K562 (cell line): ENCODE measurements around the gene EZH1. TPM values are rescaled to one million over a fixed set of nuclear protein-coding genes. Genes with fewer than 3 reads are reported as not detected.

Experiments used
- ATAC-seq: fragments of 200-7000 bp; cut with Tn5 transposase; 3 replicates; pipeline ENCODE4 v1.9.1; 2020; ENCODE audit warnings: moderate library complexity
- BruUV-seq: library from RNA; stranded (reverse); fragments of 400-500 nt; replicated peaks from 2 replicates; lab custom pipeline; 2021; lab: Mats Ljungman, UMichigan
- CTCF ChIA-PET: fragments of 300-600 bp; formaldehyde crosslinking; extraction: SDS; loops from one replicate; lab custom pipeline; 2021; ENCODE audit warnings: low intra/inter-chr PET ratio; lab: Yijun Ruan, JAX
- POLR2A ChIA-PET: fragments of 300-600, 350-650 bp; sonication (Branson Sonifier 250); formaldehyde crosslinking; extraction: SDS; loops from one replicate; lab custom pipeline; 2021; ENCODE audit warnings: antibody characterized with exemption, inconsistent platforms; lab: Yijun Ruan, JAX
- DNase-seq, 4 experiments: peaks; one replicate each; pipeline versions ENCODE4 v3.0.0 to v3.0.0-alpha.2; 2011 to 2018; ENCODE audit warnings: low spot score in 3 of 4, mixed read lengths in 3 of 4; ENCODE audit errors: extremely low read depth in 1 of 4
- FAIRE-seq: peaks from 2 replicates; lab custom pipeline; 2011; peaks lifted over from hg19 to GRCh38; lab: Jason Lieb, UNC
- H2AFZ ChIP-seq: 2 replicates; pipeline ENCODE4 v1.6.0; 2011; ENCODE audit warnings: low read depth, low read length, control low read depth, inconsistent platforms
- H3K27ac ChIP-seq: fragments of 200-600 bp; 3 replicates; pipeline ENCODE4 v1.8.0; 2011; ENCODE audit warnings: low read depth, mild to moderate bottlenecking, control low read depth, inconsistent platforms, low read length, moderate library complexity, mixed read lengths; ENCODE audit errors: extremely low read depth
- H3K27me3 ChIP-seq, 2 experiments: fragments of 300-600 bp in 1 of 2; 2 replicates in 1 of 2; 3 replicates in 1 of 2; pipeline versions ENCODE4 v1.6.0 to v1.8.0; 2011; ENCODE audit warnings: inconsistent platforms in 2 of 2, low read length in 2 of 2, mild to moderate bottlenecking in 1 of 2, mixed read lengths in 1 of 2, moderate library complexity in 1 of 2; ENCODE audit not compliant: control insufficient read depth in 2 of 2, insufficient read depth in 2 of 2
- H3K36me3 ChIP-seq: fragments of 300-600 bp; 3 replicates; pipeline ENCODE4 v1.8.0; 2011; ENCODE audit warnings: mild to moderate bottlenecking, low read length, inconsistent platforms; ENCODE audit not compliant: control insufficient read depth, insufficient read depth
- H3K4me1 ChIP-seq, 2 experiments: fragments of 200-600 bp in 1 of 2; replicated peaks in 1 of 2; 2 replicates in 1 of 2; 3 replicates in 1 of 2; pipeline versions ENCODE4 v1.5.1 to v1.8.0; 2011; ENCODE audit warnings: inconsistent platforms in 2 of 2, low read length in 2 of 2, mild to moderate bottlenecking in 1 of 2, mixed read lengths in 1 of 2, moderate library complexity in 1 of 2; ENCODE audit not compliant: control insufficient read depth in 2 of 2, insufficient read depth in 2 of 2
- H3K4me2 ChIP-seq: 2 replicates; pipeline ENCODE4 v1.6.1; 2011; ENCODE audit warnings: low read length, control low read depth, inconsistent platforms, mixed read lengths; ENCODE audit not compliant: insufficient read depth
- H3K4me3 ChIP-seq: fragments of 200-600 bp; sonication (generic), shearing (Covaris generic); 2 replicates; pipeline ENCODE4 v1.5.1; 2016; ENCODE audit warnings: control low read depth, inconsistent platforms
- H3K79me2 ChIP-seq: fragments of 200-600 bp; 3 replicates; pipeline ENCODE4 v1.8.0; 2011; ENCODE audit warnings: low read length, inconsistent platforms; ENCODE audit not compliant: control insufficient read depth, insufficient read depth
- H3K9ac ChIP-seq, 2 experiments: 2 replicates each; pipeline versions ENCODE4 v1.6.0 to v1.6.1; 2011; ENCODE audit warnings: low read depth in 2 of 2, low read length in 2 of 2, control low read depth in 1 of 2, inconsistent platforms in 1 of 2, mild to moderate bottlenecking in 1 of 2, mixed read lengths in 1 of 2; ENCODE audit not compliant: insufficient read depth in 1 of 2
- H3K9me1 ChIP-seq: one replicate; pipeline ENCODE4 v1.6.0; 2011; ENCODE audit warnings: inconsistent platforms, mild to moderate bottlenecking, low read length, moderate library complexity; ENCODE audit not compliant: control insufficient read depth, insufficient read depth
- H3K9me3 ChIP-seq: replicated peaks from 2 replicates; pipeline ENCODE4 v1.5.1; 2011; ENCODE audit warnings: low read depth, low read length, inconsistent platforms; ENCODE audit not compliant: control insufficient read depth, insufficient read depth
- H4K20me1 ChIP-seq: replicated peaks from 2 replicates; pipeline ENCODE4 v1.6.1; 2011; ENCODE audit warnings: low read length, inconsistent platforms, mixed read lengths; ENCODE audit not compliant: control insufficient read depth, insufficient read depth
- BRF1 ChIP-seq: IDR thresholded peaks from 3 replicates; pipeline ENCODE4 v1.6.1; 2011; ENCODE audit warnings: borderline replicate concordance, mild to moderate bottlenecking; ENCODE audit not compliant: insufficient read length; ENCODE audit errors: extremely low read depth
- BRF2 ChIP-seq: IDR thresholded peaks from 3 replicates; pipeline ENCODE4 v1.6.1; 2011; ENCODE audit warnings: borderline replicate concordance, mild to moderate bottlenecking; ENCODE audit not compliant: insufficient read length, insufficient read depth
- FOXP1 ChIP-seq: sonication (generic); formaldehyde crosslinking; IDR thresholded peaks from 2 replicates; pipeline ENCODE4 v1.8.0; 2022; ENCODE audit warnings: mild to moderate bottlenecking, missing genetic modification reagents
- GABPB1 ChIP-seq: sonication (generic); formaldehyde crosslinking; IDR thresholded peaks from 2 replicates; pipeline ENCODE4 v1.8.0; 2022; ENCODE audit warnings: mild to moderate bottlenecking, missing genetic modification reagents
- LCOR ChIP-seq: sonication (generic); formaldehyde crosslinking; IDR thresholded peaks from 2 replicates; pipeline ENCODE4 v1.8.0; 2022; ENCODE audit warnings: mild to moderate bottlenecking, missing genetic modification reagents
- MCM2 ChIP-seq: fragments of 450-650 bp; IDR thresholded peaks from 2 replicates; pipeline ENCODE4 v1.6.1; 2017; ENCODE audit warnings: low read depth, mild to moderate bottlenecking
- POLR2AphosphoS5 ChIP-seq: IDR thresholded peaks from 2 replicates; pipeline ENCODE4 v1.6.1; 2011; ENCODE audit warnings: mild to moderate bottlenecking, low read depth, low read length, moderate library complexity; ENCODE audit not compliant: control insufficient read depth, insufficient read depth
- SP1 ChIP-seq: sonication (generic); formaldehyde crosslinking; IDR thresholded peaks from 2 replicates; pipeline ENCODE4 v1.8.1; 2022; ENCODE audit warnings: mild to moderate bottlenecking, missing genetic modification reagents
- SPI1 ChIP-seq: IDR thresholded peaks from 2 replicates; pipeline ENCODE4 v1.6.1; 2011; ENCODE audit warnings: low read depth, low read length, control low read depth, borderline replicate concordance
- XRCC5 ChIP-seq: fragments of 200-400 bp; formaldehyde crosslinking; IDR thresholded peaks from 2 replicates; pipeline ENCODE4 v1.6.1; 2017; ENCODE audit warnings: low read depth, mild to moderate bottlenecking, low read length
- ZBTB1 ChIP-seq: sonication (generic); formaldehyde crosslinking; IDR thresholded peaks from 2 replicates; pipeline ENCODE4 v1.8.1; 2023; ENCODE audit warnings: missing genetic modification reagents, low read depth, mild to moderate bottlenecking, borderline replicate concordance
- ZNF583 ChIP-seq: fragments of 250-450 bp; sonication (Bioruptor Pico); IDR thresholded peaks from 2 replicates; pipeline ENCODE4 v1.4.0; 2020
- WGBS: fragments of 100-300 bp; shearing (Covaris generic); methylation state at CpG from one replicate; pipeline ENCODE4 v1.1.6; 2016; ENCODE audit warnings: low coverage, mixed read lengths; ENCODE audit not compliant: insufficient coverage; ENCODE audit errors: missing lambda C conversion rate; 5-methylcytosine and 5-hydroxymethylcytosine counted together
- in situ Hi-C: fragments of 300-500 bp; cut with MboI; formaldehyde crosslinking; loops from 4 replicates; pipeline ENCODE4 v1.15.0; 2018; ENCODE audit warnings: inconsistent platforms, mixed read lengths
- intact Hi-C: fragments of 100-400 bp; cut with micrococcal nuclease; formaldehyde crosslinking; loops from 2 replicates; pipeline ENCODE4 v1.14.2; 2022
- polyA plus RNA-seq, 8 experiments: library from polyadenylated mRNA; depleted of rRNA in 4 of 8; stranded (reverse) in 5 of 8; unstranded in 3 of 8; fragments of >200 nt; fragmentation: Nextera tagmentation in 2 of 8; fragmentation: Illumina TruSeq in 1 of 8; extraction: Ambion mirVana in 2 of 8; extraction: Trizol in 1 of 8; gene quantifications; 2 replicates each; pipeline versions ENCODE4 v1.2.1 to v1.2.3, GENCODE V29; 2011 to 2014; ENCODE audit warnings: inconsistent platforms in 1 of 8, missing spikeins in 1 of 8
- total RNA-seq, 7 experiments: library from RNA; depleted of rRNA in 6 of 7; stranded (reverse); fragments of >200 nt in 6 of 7; fragmentation: Illumina TruSeq in 2 of 7; extraction: Trizol in 2 of 7; gene quantifications; 2 replicates each; pipeline versions ENCODE4 v1.2.1 to v1.2.3, GENCODE V29; 2011 to 2021; ENCODE audit warnings: low replicate concordance in 1 of 7
- TF ChIP-seq, protein P1 (sequence below): fragments of 250-450 bp; sonication (Bioruptor Pico); IDR thresholded peaks from 2 replicates; pipeline ENCODE4 v1.4.0; 2020; ENCODE audit warnings: mild to moderate bottlenecking, moderate library complexity, borderline replicate concordance
- TF ChIP-seq, protein P2 (sequence below), 3 experiments: fragments of 200-800 bp in 1 of 3; sonication (Bioruptor generic) in 1 of 3; sonication (generic) in 1 of 3; formaldehyde crosslinking in 1 of 3; IDR thresholded peaks; 2 replicates each; pipeline versions ENCODE4 v1.6.1 to v1.8.0; 2016 to 2022; ENCODE audit warnings: mild to moderate bottlenecking in 2 of 3, missing compliant biosample characterization in 2 of 3, missing genetic modification characterization in 2 of 3, missing genetic modification reagents in 1 of 3

The EZH1 gene
- total and polyA plus RNA-seq, 9 of the 15 experiments (the other 6 are each of a cell fraction or from before 2014, with no cell fraction given) = 8.6 to 40.8 (median 22.9) TPM

DNA sequence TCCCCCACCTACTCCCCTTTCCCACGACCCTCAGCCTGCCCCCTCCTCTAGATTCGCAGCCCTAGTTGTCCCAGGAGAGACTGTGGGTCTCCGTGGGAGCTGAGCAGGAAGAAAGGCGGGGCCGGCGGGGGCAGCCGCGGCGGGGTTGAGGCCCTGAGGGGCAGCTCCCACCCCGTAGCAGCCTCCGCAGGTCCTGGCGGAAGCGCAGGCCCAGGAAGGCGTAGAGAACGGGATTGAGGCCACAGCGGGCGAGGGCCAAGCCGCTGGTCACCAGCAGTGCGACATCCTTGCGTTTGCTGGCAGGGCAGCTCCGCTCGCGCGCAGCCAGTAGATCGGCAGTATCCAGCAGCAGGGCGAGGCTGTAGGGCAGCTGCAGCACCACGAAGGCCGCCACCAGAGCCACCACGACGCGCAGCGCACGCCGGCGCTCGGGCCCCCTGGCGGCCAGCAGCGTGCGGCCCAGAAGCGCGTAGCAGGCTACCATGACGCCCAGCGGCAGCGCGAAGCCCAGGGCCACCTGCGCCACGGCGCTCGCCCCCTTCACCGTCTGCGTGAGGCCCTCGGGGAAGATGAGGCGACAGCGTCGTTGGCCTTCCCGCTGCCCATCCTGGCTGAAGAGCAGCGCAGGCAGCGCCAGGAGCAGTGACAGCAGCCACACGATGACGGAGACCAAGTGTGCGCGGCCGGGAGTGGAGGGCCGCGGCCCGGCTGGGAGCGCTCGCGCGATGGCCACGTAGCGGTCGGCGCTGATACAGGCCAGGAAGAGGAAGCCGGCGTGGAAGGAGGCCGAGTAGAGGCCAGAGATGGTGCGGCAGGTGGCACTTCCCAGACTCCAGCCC is 65.1 kb downstream of the EZH1 start:
- BruUV-seq = no TSS peak
- Histone ChIP-seq H3K9me1 (no peaks in the 10 kb centered on the region), H2AFZ (peak overlapping the region; percentile 85), H3K4me1 (peaks cover 34 to 77% of the 10 kb centered on the region in 2 experiments), H3K27me3 (no peaks in the 10 kb centered on the region), H4K20me1 (peaks cover 2% of the 10 kb centered on the region), H3K4me3 (peak overlapping the region; percentile 34), H3K4me2 (peak overlapping the region; percentile 67), H3K36me3 (no peaks in the 10 kb centered on the region; the same call in 2 of the 3 replicates), H3K27ac (peak overlapping the region; percentile 95), H3K9ac (peak overlapping the region; percentile 67 to 90), H3K79me2 (peaks cover 29% of the 10 kb centered on the region), H3K9me3 (no peaks in the 10 kb centered on the region)
- FAIRE-seq (no peak), ATAC-seq (peak; percentile 35), DNase-seq (peak; percentile 43 to 76 (median 49))
- intact Hi-C loops (loop anchor here (1.0 to 5.0 kb wide), 3 partner anchors 61 to 102 kb away; partner anchors contain the start of genes PSMC3IP, RETREG3 and TUBG1), in situ Hi-C loops (no loop called here)
- CTCF ChIA-PET = interaction anchor here (1.1 to 1.5 kb wide), 3 partner anchors 71 to 101 kb away, joined by 3 to 6 read pairs (median 4); no protein-coding TSS in a partner anchor
- POLR2A ChIA-PET = interaction anchor here (0.6 to 3.2 kb wide), 11 partner anchors 10 to 831 kb away, joined by 3 to 24 read pairs (median 6); partner anchors contain the start of genes PSMC3IP and RETREG3
- WGBS = 45% methylated on average over 44 of the region's 78 CpGs
- TF ChIP-seq POLR2AphosphoS5 (0 out of 2 replicates have a peak, but pooled peaks have one; percentile 18), ZNF583 (0 out of 2 replicates have a peak, but pooled peaks have one; percentile 43), XRCC5 (no peak), SP1 (CRISPR knock-in tag) (peak; percentile 88), ZBTB1 (CRISPR knock-in tag) (peak; percentile 85; the same call in 1 of the 2 replicates), SPI1 (no peak), BRF2 (no peak), GABPB1 (CRISPR knock-in tag) (peak; percentile 84), LCOR (CRISPR knock-in tag) (no peak; the same call in 1 of the 2 replicates), BRF1 (no peak), MCM2 (no peak), FOXP1 (CRISPR knock-in tag) (peak; percentile 87)
- TF ChIP-seq, protein P1, sequence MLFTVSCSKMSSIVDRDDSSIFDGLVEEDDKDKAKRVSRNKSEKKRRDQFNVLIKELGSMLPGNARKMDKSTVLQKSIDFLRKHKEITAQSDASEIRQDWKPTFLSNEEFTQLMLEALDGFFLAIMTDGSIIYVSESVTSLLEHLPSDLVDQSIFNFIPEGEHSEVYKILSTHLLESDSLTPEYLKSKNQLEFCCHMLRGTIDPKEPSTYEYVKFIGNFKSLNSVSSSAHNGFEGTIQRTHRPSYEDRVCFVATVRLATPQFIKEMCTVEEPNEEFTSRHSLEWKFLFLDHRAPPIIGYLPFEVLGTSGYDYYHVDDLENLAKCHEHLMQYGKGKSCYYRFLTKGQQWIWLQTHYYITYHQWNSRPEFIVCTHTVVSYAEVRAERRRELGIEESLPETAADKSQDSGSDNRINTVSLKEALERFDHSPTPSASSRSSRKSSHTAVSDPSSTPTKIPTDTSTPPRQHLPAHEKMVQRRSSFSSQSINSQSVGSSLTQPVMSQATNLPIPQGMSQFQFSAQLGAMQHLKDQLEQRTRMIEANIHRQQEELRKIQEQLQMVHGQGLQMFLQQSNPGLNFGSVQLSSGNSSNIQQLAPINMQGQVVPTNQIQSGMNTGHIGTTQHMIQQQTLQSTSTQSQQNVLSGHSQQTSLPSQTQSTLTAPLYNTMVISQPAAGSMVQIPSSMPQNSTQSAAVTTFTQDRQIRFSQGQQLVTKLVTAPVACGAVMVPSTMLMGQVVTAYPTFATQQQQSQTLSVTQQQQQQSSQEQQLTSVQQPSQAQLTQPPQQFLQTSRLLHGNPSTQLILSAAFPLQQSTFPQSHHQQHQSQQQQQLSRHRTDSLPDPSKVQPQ = no peak
- TF ChIP-seq, protein P2, sequence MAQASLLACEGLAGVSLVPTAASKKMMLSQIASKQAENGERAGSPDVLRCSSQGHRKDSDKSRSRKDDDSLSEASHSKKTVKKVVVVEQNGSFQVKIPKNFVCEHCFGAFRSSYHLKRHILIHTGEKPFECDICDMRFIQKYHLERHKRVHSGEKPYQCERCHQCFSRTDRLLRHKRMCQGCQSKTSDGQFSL (CRISPR knock-in tag; IDR thresholded peaks at IDR 0.05) = peak; percentile 68; the same call in 1 of the 2 replicates
- TF ChIP-seq, protein P2 (tag; IDR thresholded peaks at IDR 0.05) = no peak
